Neural progenitor cell (in vitro differentiated cells): ENCODE measurements around the gene ANXA6.

Experiments used
- CTCF ChIP-seq: fragments of 200-600 bp; sonication (generic); IDR thresholded peaks from 2 replicates; pipeline ENCODE4 v1.5.1; 2017; ENCODE audit warnings: antibody characterized with exemption, mild to moderate bottlenecking
- EZH2 ChIP-seq: fragments of 200-600 bp; sonication (generic); IDR thresholded peaks from 2 replicates; pipeline ENCODE4 v1.6.1; 2017; ENCODE audit warnings: antibody characterized with exemption, mild to moderate bottlenecking, moderate library complexity

- TF ChIP-seq CTCF (no peak), EZH2 (no peak)
Observed at GRCh38 chr5:151144922-151145321, 12.7 kb downstream of the ANXA6 start.
